ENCODE results near the gene TUBB6. TPM values are rescaled to one million over a fixed set of nuclear protein-coding genes. Genes with fewer than 3 reads are reported as not detected.

TUBB6 gene
- total and polyA plus RNA-seq, 2 donors (not counting 3 experiments of a cell fraction or from before 2014, with no cell fraction given), result 440 to 747 TPM

DNA sequence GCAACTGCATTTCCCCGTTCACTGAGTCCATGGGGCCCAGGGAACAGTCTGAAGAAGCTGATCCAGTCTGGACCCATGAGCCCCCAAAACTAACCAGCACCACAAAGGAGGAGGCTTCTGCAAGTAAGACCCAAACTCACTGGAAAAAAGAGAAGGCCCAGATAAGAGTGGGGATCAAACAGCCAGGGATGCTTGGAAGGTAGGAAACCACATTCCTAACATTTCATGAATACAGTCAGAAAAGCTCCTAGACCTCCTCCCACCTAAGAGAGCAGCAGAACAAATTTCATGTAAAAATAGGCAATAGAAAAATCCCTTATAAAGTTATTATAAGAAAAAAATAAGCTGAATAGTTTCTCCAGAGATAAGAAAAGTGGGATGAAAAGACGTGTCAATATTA lies 30.3 kb downstream of the TUBB6 start:
- H3K79me2 ChIP-seq (ENCODE audit: control insufficient read depth, insufficient read depth, low read length), result no peaks in the 10 kb centered on the region
- BruUV-seq (replicated peaks), result no TSS peak
- no peak overlapping the region for H3K9ac ChIP-seq (replicated peaks; ENCODE audit: extremely low read depth, insufficient read depth, low read length)
- H3K27me3 ChIP-seq (ENCODE audit: control insufficient read depth in 2 of 2, insufficient read depth in 2 of 2, low read length in 2 of 2), result no peaks in the 10 kb centered on the region
- peaks cover 0 to 14% of the 10 kb centered on the region in 2 experiments for H3K36me3 ChIP-seq (ENCODE audit: control insufficient read depth in 2 of 2, extremely low read depth in 1 of 2, insufficient read depth in 2 of 2, low read length in 2 of 2)
- no peak overlapping the region for H3K4me3 ChIP-seq (replicated peaks in 1 of 3; ENCODE audit: insufficient read depth in 1 of 3, low read depth in 1 of 3, low read length in 3 of 3)
- intact Hi-C loops (cut with micrococcal nuclease), result no loop called here
- DNase-seq (ENCODE audit: low read depth, low spot score), result no peak
- ChIA-PET CTCF (interaction anchor here (0.6 to 4.9 kb wide), 3 partner anchors 10 to 54 kb away, joined by 3 to 27 read pairs (median 3); no protein-coding TSS in a partner anchor), POLR2A (no interaction called here)
- FAIRE-seq, result no peak
- dilution Hi-C loops (cut with MboI; ENCODE audit: extremely low pct_ligation_motif_present, low sequenced_read_pairs), result no loop called here
- no peak overlapping the region for H3K27ac ChIP-seq (ENCODE audit: insufficient read depth, low read depth, low read length)
- H3K4me2 ChIP-seq (ENCODE audit: insufficient read depth, low read length), result no peak overlapping the region
- no peak overlapping the region for H2AFZ ChIP-seq (ENCODE audit: low read depth, low read length)
- peaks cover 6% of the 10 kb centered on the region for H3K4me1 ChIP-seq (ENCODE audit: control insufficient read depth, extremely low read depth, insufficient read depth, low read length)
- TF ChIP-seq EZH2 (IDR thresholded peaks at IDR 0.05; ENCODE audit: borderline replicate concordance, low read depth, low read length, severe bottlenecking) (no peak), GATA2 (IDR thresholded peaks at IDR 0.05; ENCODE audit: insufficient read depth, insufficient read length, low read depth, low read length) (no peak), JUN (IDR thresholded peaks at IDR 0.05; ENCODE audit: borderline replicate concordance, insufficient read depth, insufficient read length, low read depth) (no peak), MAX (IDR thresholded peaks at IDR 0.05; ENCODE audit: insufficient read depth, insufficient read length) (no peak), POLR2AphosphoS5 (IDR thresholded peaks at IDR 0.05; ENCODE audit: insufficient read depth, low read depth, low read length) (no peak), FOS (IDR thresholded peaks at IDR 0.05; ENCODE audit: borderline replicate concordance, insufficient read depth, low read length) (no peak), POLR2A (IDR thresholded peaks at IDR 0.05; ENCODE audit: low read depth, low read length) (no peak), MYC (IDR thresholded peaks at IDR 0.05; ENCODE audit: low read depth, low read length) (no peak)
- TF ChIP-seq, protein P1, sequence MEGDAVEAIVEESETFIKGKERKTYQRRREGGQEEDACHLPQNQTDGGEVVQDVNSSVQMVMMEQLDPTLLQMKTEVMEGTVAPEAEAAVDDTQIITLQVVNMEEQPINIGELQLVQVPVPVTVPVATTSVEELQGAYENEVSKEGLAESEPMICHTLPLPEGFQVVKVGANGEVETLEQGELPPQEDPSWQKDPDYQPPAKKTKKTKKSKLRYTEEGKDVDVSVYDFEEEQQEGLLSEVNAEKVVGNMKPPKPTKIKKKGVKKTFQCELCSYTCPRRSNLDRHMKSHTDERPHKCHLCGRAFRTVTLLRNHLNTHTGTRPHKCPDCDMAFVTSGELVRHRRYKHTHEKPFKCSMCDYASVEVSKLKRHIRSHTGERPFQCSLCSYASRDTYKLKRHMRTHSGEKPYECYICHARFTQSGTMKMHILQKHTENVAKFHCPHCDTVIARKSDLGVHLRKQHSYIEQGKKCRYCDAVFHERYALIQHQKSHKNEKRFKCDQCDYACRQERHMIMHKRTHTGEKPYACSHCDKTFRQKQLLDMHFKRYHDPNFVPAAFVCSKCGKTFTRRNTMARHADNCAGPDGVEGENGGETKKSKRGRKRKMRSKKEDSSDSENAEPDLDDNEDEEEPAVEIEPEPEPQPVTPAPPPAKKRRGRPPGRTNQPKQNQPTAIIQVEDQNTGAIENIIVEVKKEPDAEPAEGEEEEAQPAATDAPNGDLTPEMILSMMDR (IDR thresholded peaks at IDR 0.05; ENCODE audit: extremely low read depth in 1 of 2, insufficient read depth in 1 of 2, low read depth in 1 of 2, low read length in 2 of 2), result no peak
- H3K9me3 ChIP-seq (replicated peaks; ENCODE audit: control insufficient read depth, insufficient read depth, low read length), result no peaks in the 10 kb centered on the region
- no peaks in the 10 kb centered on the region for H3K9me1 ChIP-seq (replicated peaks; ENCODE audit: control insufficient read depth, extremely low read depth, insufficient read depth, low read length)
- no peaks in the 10 kb centered on the region for H4K20me1 ChIP-seq (replicated peaks; ENCODE audit: control insufficient read depth, extremely low read depth, insufficient read depth, low read length)

Data from endothelial cell of umbilical vein (primary cell).